Neural cell (in vitro differentiated cells): ENCODE results near the gene HPS1. TPM values are rescaled to one million over a fixed set of nuclear protein-coding genes. Genes with fewer than 3 reads are reported as not detected.

Source experiments
- H2AFZ ChIP-seq: fragments of 200-600, 300-800 bp; sonication (generic), shearing (Covaris generic); 2 replicates; pipeline ENCODE4 v1.6.0; 2014; ENCODE audit warnings: low read depth, mild to moderate bottlenecking, antibody characterized with exemption, low read length, moderate library complexity
- H3F3A ChIP-seq: fragments of 200-600 bp; shearing (Covaris generic); 2 replicates; pipeline ENCODE4 v1.6.1; 2016; ENCODE audit warnings: mild to moderate bottlenecking, moderate library complexity, mixed read lengths, antibody characterized with exemption, low read length; ENCODE audit not compliant: insufficient read depth, poor library complexity, severe bottlenecking
- H3K27ac ChIP-seq: fragments of 200-600, 300-800 bp; sonication (generic), shearing (Covaris generic); 2 replicates; pipeline ENCODE4 v1.5.1; 2014; ENCODE audit warnings: mild to moderate bottlenecking, low read length, moderate library complexity
- H3K27me3 ChIP-seq: fragments of 300-800, 200-600 bp; sonication (generic), shearing (Covaris generic); 2 replicates; pipeline ENCODE4 v1.6.0; 2014; ENCODE audit warnings: mild to moderate bottlenecking, low read depth, low read length, moderate library complexity; ENCODE audit not compliant: insufficient read depth
- H3K36me3 ChIP-seq: fragments of 300-800, 200-600 bp; sonication (generic), shearing (Covaris generic); 2 replicates; pipeline ENCODE4 v1.5.1; 2014; ENCODE audit warnings: mild to moderate bottlenecking, antibody characterized with exemption, low read length, moderate library complexity; ENCODE audit not compliant: insufficient read depth
- H3K4me2 ChIP-seq: fragments of 300-800, 200-600 bp; sonication (generic), shearing (Covaris generic); 2 replicates; pipeline ENCODE4 v1.6.0; 2014; ENCODE audit warnings: mild to moderate bottlenecking, low read length
- H3K4me3 ChIP-seq: fragments of 300-800, 200-600 bp; sonication (generic), shearing (Covaris generic); 2 replicates; pipeline ENCODE4 v1.5.1; 2014; ENCODE audit warnings: mild to moderate bottlenecking, low read length, moderate library complexity
- H3K79me2 ChIP-seq: fragments of 200-600 bp; shearing (Covaris generic); replicated peaks from 2 replicates; pipeline ENCODE4 v1.6.0; 2014; ENCODE audit warnings: mild to moderate bottlenecking, low read length, moderate library complexity; ENCODE audit not compliant: insufficient read depth
- H3K9ac ChIP-seq: fragments of 300-800, 200-600 bp; sonication (generic), shearing (Covaris generic); 2 replicates; pipeline ENCODE4 v1.6.1; 2016; ENCODE audit warnings: mild to moderate bottlenecking, low read length, mixed read lengths
- H3K9me2 ChIP-seq: fragments of 200-600 bp; shearing (Covaris generic); 2 replicates; pipeline ENCODE4 v1.6.1; 2016; ENCODE audit warnings: mild to moderate bottlenecking, low read length, mixed read lengths; ENCODE audit not compliant: insufficient read depth
- H3K9me3 ChIP-seq: fragments of 200-600, 300-800 bp; sonication (generic), shearing (Covaris generic); 2 replicates; pipeline ENCODE4 v1.6.1; 2016; ENCODE audit warnings: mild to moderate bottlenecking, mixed run types, low read length, moderate library complexity, mixed read lengths
- H4K20me1 ChIP-seq: fragments of 200-600 bp; shearing (Covaris generic); 2 replicates; pipeline ENCODE4 v1.6.1; 2016; ENCODE audit warnings: mild to moderate bottlenecking, mixed run types; ENCODE audit not compliant: insufficient read depth
- EP300 ChIP-seq: fragments of 450-650 bp; conservative IDR thresholded peaks from 2 replicates; pipeline ENCODE4 v1.6.1; 2014; ENCODE audit warnings: antibody characterized with exemption, mild to moderate bottlenecking, moderate library complexity; ENCODE audit not compliant: poor library complexity, severe bottlenecking
- EZH2 ChIP-seq: fragments of 200-600, 300-800 bp; shearing (Covaris generic), sonication (generic); IDR thresholded peaks from 2 replicates; pipeline ENCODE4 v1.6.1; 2014; ENCODE audit warnings: antibody characterized with exemption, low read length, borderline replicate concordance, mild to moderate bottlenecking; ENCODE audit not compliant: insufficient read depth, poor library complexity, severe bottlenecking
- MXI1 ChIP-seq: fragments of 450-650 bp; conservative IDR thresholded peaks from 2 replicates; pipeline ENCODE4 v1.6.1; 2014; ENCODE audit warnings: antibody characterized with exemption, mild to moderate bottlenecking; ENCODE audit not compliant: poor library complexity, severe bottlenecking
- POLR2AphosphoS5 ChIP-seq: IDR thresholded peaks from 2 replicates; pipeline ENCODE4 v1.6.1; 2012
- RAD21 ChIP-seq: fragments of 450-650 bp; conservative IDR thresholded peaks from 2 replicates; pipeline ENCODE4 v1.6.1; 2014; ENCODE audit warnings: antibody characterized with exemption, mild to moderate bottlenecking, moderate library complexity
- SMC3 ChIP-seq: fragments of 450-650 bp; conservative IDR thresholded peaks from 2 replicates; pipeline ENCODE4 v1.6.1; 2014; ENCODE audit warnings: antibody characterized with exemption, mild to moderate bottlenecking, moderate library complexity; ENCODE audit not compliant: poor library complexity
- TAF1 ChIP-seq: IDR thresholded peaks from 2 replicates; pipeline ENCODE4 v1.6.1; 2012; ENCODE audit warnings: low read depth
- polyA plus RNA-seq: library from polyadenylated mRNA; depleted of rRNA; stranded (reverse); fragments of >200 nt; gene quantifications from 2 replicates; pipeline ENCODE4 v1.2.3, GENCODE V29; 2014
- TF ChIP-seq, protein P1 (sequence below): IDR thresholded peaks from 2 replicates; pipeline ENCODE4 v1.6.1; 2012; ENCODE audit warnings: borderline replicate concordance
- TF ChIP-seq, protein P2 (sequence below): fragments of 450-650 bp; IDR thresholded peaks from 2 replicates; pipeline ENCODE4 v1.5.1; 2014; ENCODE audit warnings: antibody characterized with exemption, mild to moderate bottlenecking, moderate library complexity; ENCODE audit not compliant: poor library complexity, severe bottlenecking

Gene HPS1
- polyA plus RNA-seq, 1 donor from 2014 or later = 1.4 TPM

DNA sequence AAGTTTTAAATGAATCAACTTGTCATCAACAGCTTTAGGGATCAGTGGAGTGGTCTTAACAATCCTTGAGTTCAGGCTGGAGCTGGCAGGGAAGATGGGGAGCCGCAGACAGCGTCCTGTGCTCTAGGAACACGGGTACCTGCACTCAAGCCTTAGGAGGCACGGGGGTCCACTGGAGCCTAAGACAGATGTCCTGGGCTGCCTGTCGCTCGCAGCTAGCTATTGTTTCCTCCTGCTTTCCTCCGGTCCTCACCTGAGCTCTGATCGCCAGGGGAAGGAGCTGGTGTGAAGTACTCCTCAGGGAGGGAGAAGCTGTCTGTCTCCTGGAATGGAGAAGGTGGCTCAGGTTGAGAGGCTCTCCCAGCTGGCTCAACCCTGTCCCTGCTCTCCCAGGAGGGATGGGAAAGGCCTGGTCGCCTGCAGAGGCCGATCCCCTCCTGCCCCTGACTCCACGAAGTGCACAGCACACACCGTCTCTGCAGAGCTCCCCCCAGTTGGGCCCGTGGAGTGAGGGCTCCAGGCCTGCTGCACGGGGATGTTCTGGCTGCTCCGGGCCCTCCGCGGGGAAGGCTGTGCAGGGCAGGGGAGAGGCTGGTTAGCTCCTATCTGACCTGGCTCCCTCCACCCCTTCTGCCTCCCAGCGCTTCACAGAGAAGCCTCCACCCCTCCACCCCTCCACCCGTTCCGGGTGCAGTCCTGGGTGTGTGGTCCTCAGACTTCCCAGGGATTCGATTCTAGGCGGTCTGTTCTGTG, 17.2 kb downstream of the HPS1 start:
- H3K4me3 ChIP-seq = no peak overlapping the region
- TF ChIP-seq MXI1 (no peak), SMC3 (no peak)
- H3K9me3 ChIP-seq = no peaks in the 10 kb centered on the region
- no peaks in the 10 kb centered on the region for H3K27me3 ChIP-seq
- H3K36me3 ChIP-seq = no peaks in the 10 kb centered on the region
- H3K4me2 ChIP-seq = no peak overlapping the region
- H3K79me2 ChIP-seq = no peaks in the 10 kb centered on the region
- H3F3A ChIP-seq = no peaks in the 10 kb centered on the region
- H3K9ac ChIP-seq = no peak overlapping the region
- H3K9me2 ChIP-seq = no peaks in the 10 kb centered on the region
- no peak overlapping the region for H2AFZ ChIP-seq
- no peak overlapping the region for H3K27ac ChIP-seq
- H4K20me1 ChIP-seq = no peaks in the 10 kb centered on the region

DNA sequence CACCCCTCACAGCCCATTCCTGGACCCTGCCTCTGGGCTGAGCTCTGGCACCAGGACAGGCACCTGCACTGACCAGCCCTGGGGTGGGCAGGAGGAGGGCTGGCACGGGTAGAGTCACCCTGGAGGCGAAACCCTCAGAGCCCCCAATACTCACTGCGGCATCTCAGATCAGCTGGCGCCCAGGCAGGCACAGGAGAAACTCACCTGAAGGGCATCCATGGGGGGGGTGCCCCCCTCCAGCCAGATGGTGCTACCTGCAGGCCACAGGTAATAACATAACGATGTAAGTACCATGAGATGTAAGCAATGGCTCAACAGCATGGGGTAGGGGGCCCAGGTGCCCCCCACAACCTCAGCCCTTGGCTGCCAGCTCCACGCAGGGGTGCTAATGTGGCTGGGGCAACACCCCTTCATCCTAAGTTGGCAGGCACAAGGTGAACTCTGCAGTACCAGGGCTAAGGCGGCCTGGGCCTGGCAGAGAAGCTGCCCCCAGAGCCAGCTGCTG, 19.7 kb downstream of the HPS1 start:
- H3K79me2 ChIP-seq = no peaks in the 10 kb centered on the region
- TF ChIP-seq TAF1 = no peak
- TF ChIP-seq SMC3 = no peak
- no peak for TF ChIP-seq EZH2
- TF ChIP-seq, protein P1, sequence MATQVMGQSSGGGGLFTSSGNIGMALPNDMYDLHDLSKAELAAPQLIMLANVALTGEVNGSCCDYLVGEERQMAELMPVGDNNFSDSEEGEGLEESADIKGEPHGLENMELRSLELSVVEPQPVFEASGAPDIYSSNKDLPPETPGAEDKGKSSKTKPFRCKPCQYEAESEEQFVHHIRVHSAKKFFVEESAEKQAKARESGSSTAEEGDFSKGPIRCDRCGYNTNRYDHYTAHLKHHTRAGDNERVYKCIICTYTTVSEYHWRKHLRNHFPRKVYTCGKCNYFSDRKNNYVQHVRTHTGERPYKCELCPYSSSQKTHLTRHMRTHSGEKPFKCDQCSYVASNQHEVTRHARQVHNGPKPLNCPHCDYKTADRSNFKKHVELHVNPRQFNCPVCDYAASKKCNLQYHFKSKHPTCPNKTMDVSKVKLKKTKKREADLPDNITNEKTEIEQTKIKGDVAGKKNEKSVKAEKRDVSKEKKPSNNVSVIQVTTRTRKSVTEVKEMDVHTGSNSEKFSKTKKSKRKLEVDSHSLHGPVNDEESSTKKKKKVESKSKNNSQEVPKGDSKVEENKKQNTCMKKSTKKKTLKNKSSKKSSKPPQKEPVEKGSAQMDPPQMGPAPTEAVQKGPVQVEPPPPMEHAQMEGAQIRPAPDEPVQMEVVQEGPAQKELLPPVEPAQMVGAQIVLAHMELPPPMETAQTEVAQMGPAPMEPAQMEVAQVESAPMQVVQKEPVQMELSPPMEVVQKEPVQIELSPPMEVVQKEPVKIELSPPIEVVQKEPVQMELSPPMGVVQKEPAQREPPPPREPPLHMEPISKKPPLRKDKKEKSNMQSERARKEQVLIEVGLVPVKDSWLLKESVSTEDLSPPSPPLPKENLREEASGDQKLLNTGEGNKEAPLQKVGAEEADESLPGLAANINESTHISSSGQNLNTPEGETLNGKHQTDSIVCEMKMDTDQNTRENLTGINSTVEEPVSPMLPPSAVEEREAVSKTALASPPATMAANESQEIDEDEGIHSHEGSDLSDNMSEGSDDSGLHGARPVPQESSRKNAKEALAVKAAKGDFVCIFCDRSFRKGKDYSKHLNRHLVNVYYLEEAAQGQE = no peak
- no peak for TF ChIP-seq POLR2AphosphoS5
- TF ChIP-seq EP300 = no peak
- TF ChIP-seq RAD21 = no peak
- no peak overlapping the region for H2AFZ ChIP-seq
- H3F3A ChIP-seq = no peaks in the 10 kb centered on the region
- H3K9me2 ChIP-seq = no peaks in the 10 kb centered on the region
- no peak overlapping the region for H3K4me3 ChIP-seq
- no peaks in the 10 kb centered on the region for H3K27me3 ChIP-seq
- H3K36me3 ChIP-seq = no peaks in the 10 kb centered on the region
- no peaks in the 10 kb centered on the region for H4K20me1 ChIP-seq
- H3K27ac ChIP-seq = no peak overlapping the region
- no peak overlapping the region for H3K9ac ChIP-seq
- no peak overlapping the region for H3K4me2 ChIP-seq
- no peaks in the 10 kb centered on the region for H3K9me3 ChIP-seq

DNA sequence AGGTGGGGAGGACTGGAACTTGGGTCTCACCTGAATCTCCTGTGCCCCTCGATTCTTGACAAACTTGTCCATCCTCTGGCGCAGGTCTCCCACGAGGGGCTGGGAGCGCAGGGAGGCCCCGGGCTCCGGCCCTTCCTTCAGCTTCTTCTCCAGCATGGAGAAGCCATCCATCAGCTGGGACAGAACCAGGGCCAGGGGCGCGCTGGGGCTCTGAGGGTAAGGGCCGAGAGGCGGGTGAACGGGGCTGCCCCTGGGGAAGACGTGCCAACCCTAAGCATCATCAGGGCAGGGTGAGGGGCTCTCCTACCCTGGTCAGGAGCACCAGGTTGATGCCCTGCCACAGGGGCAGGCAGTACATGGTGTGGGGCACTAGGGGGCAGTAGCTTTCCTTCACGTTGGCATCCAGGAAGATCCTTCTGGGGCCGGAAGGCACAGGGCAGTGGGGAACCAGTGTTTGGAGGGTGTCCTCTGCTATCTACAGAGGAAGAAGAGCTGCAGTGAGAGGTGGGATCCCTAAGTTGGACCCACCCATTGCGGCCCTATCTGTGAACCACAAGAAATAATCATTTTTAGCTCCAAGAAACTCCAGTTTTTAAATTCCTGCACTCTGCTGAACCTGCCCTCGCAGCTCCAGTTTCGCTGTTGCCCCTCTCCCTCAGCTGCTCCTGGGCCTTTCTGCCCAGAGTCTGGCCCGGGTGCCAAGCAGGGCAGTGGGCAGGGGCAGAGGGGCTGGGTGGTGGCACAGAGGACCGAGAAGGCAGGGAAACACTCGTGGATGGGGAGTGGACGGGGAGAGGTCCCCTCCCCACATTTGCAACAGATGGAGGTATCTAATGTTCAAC, 21.0 kb downstream of the HPS1 start:
- H3K9me3 ChIP-seq = no peaks in the 10 kb centered on the region
- H3F3A ChIP-seq = no peaks in the 10 kb centered on the region
- H2AFZ ChIP-seq = no peak overlapping the region
- H3K4me2 ChIP-seq = no peak overlapping the region
- H4K20me1 ChIP-seq = no peaks in the 10 kb centered on the region
- no peaks in the 10 kb centered on the region for H3K36me3 ChIP-seq
- H3K27me3 ChIP-seq = no peaks in the 10 kb centered on the region
- TF ChIP-seq SMC3 (no peak), TAF1 (no peak), POLR2AphosphoS5 (no peak), EP300 (no peak), MXI1 (no peak), EZH2 (no peak), RAD21 (no peak)
- TF ChIP-seq, protein P2, sequence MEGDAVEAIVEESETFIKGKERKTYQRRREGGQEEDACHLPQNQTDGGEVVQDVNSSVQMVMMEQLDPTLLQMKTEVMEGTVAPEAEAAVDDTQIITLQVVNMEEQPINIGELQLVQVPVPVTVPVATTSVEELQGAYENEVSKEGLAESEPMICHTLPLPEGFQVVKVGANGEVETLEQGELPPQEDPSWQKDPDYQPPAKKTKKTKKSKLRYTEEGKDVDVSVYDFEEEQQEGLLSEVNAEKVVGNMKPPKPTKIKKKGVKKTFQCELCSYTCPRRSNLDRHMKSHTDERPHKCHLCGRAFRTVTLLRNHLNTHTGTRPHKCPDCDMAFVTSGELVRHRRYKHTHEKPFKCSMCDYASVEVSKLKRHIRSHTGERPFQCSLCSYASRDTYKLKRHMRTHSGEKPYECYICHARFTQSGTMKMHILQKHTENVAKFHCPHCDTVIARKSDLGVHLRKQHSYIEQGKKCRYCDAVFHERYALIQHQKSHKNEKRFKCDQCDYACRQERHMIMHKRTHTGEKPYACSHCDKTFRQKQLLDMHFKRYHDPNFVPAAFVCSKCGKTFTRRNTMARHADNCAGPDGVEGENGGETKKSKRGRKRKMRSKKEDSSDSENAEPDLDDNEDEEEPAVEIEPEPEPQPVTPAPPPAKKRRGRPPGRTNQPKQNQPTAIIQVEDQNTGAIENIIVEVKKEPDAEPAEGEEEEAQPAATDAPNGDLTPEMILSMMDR = no peak
- TF ChIP-seq, protein P1 = no peak
- no peaks in the 10 kb centered on the region for H3K9me2 ChIP-seq
- H3K9ac ChIP-seq = no peak overlapping the region
- no peaks in the 10 kb centered on the region for H3K79me2 ChIP-seq
- no peak overlapping the region for H3K27ac ChIP-seq
- H3K4me3 ChIP-seq = no peak overlapping the region
